H9 (cell line): ENCODE data around the gene HOXC6. TPM values are rescaled to one million over a fixed set of nuclear protein-coding genes. Genes with fewer than 3 reads are reported as not detected.

Experiments used
- DNase-seq: peaks from one replicate; pipeline ENCODE4 v3.0.0-alpha.2; 2017
- H2AFZ ChIP-seq: one replicate; pipeline ENCODE4 v1.6.1; 2013; ENCODE audit warnings: mild to moderate bottlenecking, low read length, control low read depth, moderate library complexity
- H2AK5ac ChIP-seq: 2 replicates; pipeline ENCODE4 v1.6.1; 2013; ENCODE audit warnings: low read length, control low read depth, mixed read lengths; ENCODE audit not compliant: insufficient read length
- H2BK120ac ChIP-seq: one replicate; pipeline ENCODE4 v1.6.1; 2013; ENCODE audit warnings: low read depth, mild to moderate bottlenecking, low read length, control low read depth, inconsistent platforms; ENCODE audit not compliant: poor library complexity, severe bottlenecking
- H2BK12ac ChIP-seq: 2 replicates; pipeline ENCODE4 v1.6.1; 2013; ENCODE audit warnings: low read length, control low read depth, mixed read lengths, low read depth; ENCODE audit not compliant: insufficient read length
- H2BK15ac ChIP-seq: 2 replicates; pipeline ENCODE4 v1.6.1; 2013; ENCODE audit warnings: low read depth, low read length, control low read depth
- H2BK20ac ChIP-seq: one replicate; pipeline ENCODE4 v1.6.1; 2013; ENCODE audit warnings: low read depth, mild to moderate bottlenecking, low read length, control low read depth, inconsistent platforms; ENCODE audit not compliant: poor library complexity, severe bottlenecking
- H2BK5ac ChIP-seq: 2 replicates; pipeline ENCODE4 v1.6.1; 2013; ENCODE audit warnings: low read length, control low read depth, mixed read lengths; ENCODE audit not compliant: insufficient read length
- H3K14ac ChIP-seq: 2 replicates; pipeline ENCODE4 v1.6.1; 2013; ENCODE audit warnings: low read length, control low read depth; ENCODE audit not compliant: insufficient read depth
- H3K18ac ChIP-seq: 2 replicates; pipeline ENCODE4 v1.6.1; 2013; ENCODE audit warnings: low read depth, mild to moderate bottlenecking, mixed read lengths, low read length, control low read depth; ENCODE audit not compliant: insufficient read length
- H3K23ac ChIP-seq: 2 replicates; pipeline ENCODE4 v1.6.1; 2013; ENCODE audit warnings: low read length, control low read depth, mixed read lengths, low read depth; ENCODE audit not compliant: insufficient read length
- H3K23me2 ChIP-seq: 2 replicates; pipeline ENCODE4 v1.6.1; 2013; ENCODE audit warnings: low read depth, mild to moderate bottlenecking, mixed read lengths, low read length, control low read depth; ENCODE audit not compliant: insufficient read length, poor library complexity, severe bottlenecking
- H3K27ac ChIP-seq: 2 replicates; pipeline ENCODE4 v1.5.1; 2013; ENCODE audit warnings: low read length, control low read depth, mixed read lengths, low read depth; ENCODE audit not compliant: insufficient read length
- H3K27me3 ChIP-seq: 2 replicates; pipeline ENCODE4 v1.6.1; 2013; ENCODE audit warnings: low read length, control low read depth, inconsistent platforms; ENCODE audit not compliant: insufficient read depth
- H3K4ac ChIP-seq: 2 replicates; pipeline ENCODE4 v1.6.1; 2013; ENCODE audit warnings: low read depth, mild to moderate bottlenecking, control low read depth, inconsistent platforms, low read length, moderate library complexity
- H3K4me1 ChIP-seq: 2 replicates; pipeline ENCODE4 v1.6.1; 2013; ENCODE audit warnings: low read length, control low read depth, inconsistent platforms; ENCODE audit not compliant: insufficient read depth
- H3K4me2 ChIP-seq: 2 replicates; pipeline ENCODE4 v1.6.1; 2013; ENCODE audit warnings: low read length, control low read depth, mixed read lengths; ENCODE audit not compliant: insufficient read length, insufficient read depth
- H3K56ac ChIP-seq: 2 replicates; pipeline ENCODE4 v1.6.1; 2013; ENCODE audit warnings: low read depth, mild to moderate bottlenecking, mixed read lengths, low read length, control low read depth; ENCODE audit not compliant: insufficient read length
- H3K79me1 ChIP-seq: 2 replicates; pipeline ENCODE4 v1.6.1; 2013; ENCODE audit warnings: low read depth, mild to moderate bottlenecking, moderate library complexity, low read length, control low read depth, inconsistent platforms; ENCODE audit not compliant: insufficient read depth, poor library complexity, severe bottlenecking
- H3K79me2 ChIP-seq: 2 replicates; pipeline ENCODE4 v1.6.1; 2013; ENCODE audit warnings: low read length, control low read depth, inconsistent platforms; ENCODE audit not compliant: insufficient read depth
- H3K9ac ChIP-seq: 2 replicates; pipeline ENCODE4 v1.6.1; 2013; ENCODE audit warnings: low read length, control low read depth, mixed read lengths; ENCODE audit not compliant: insufficient read length; ENCODE audit errors: extremely low read depth
- H3K9me3 ChIP-seq: one replicate; pipeline ENCODE4 v1.6.1; 2013; ENCODE audit warnings: low read depth, low read length, inconsistent platforms; ENCODE audit not compliant: control insufficient read depth
- H3T11ph ChIP-seq: one replicate; pipeline ENCODE4 v1.6.1; 2013; ENCODE audit warnings: mild to moderate bottlenecking, low read length, control low read depth, inconsistent platforms
- H4K20me1 ChIP-seq: one replicate; pipeline ENCODE4 v1.6.1; 2013; ENCODE audit not compliant: control insufficient read depth, insufficient read length, insufficient read depth
- H4K5ac ChIP-seq: 2 replicates; pipeline ENCODE4 v1.6.1; 2013; ENCODE audit warnings: low read depth, mild to moderate bottlenecking, mixed read lengths, low read length, control low read depth; ENCODE audit not compliant: insufficient read length
- H4K8ac ChIP-seq: replicated peaks from 2 replicates; pipeline ENCODE4 v1.6.1; 2013; ENCODE audit warnings: low read length, control low read depth, mixed read lengths, low read depth; ENCODE audit not compliant: insufficient read length
- H4K91ac ChIP-seq: 2 replicates; pipeline ENCODE4 v1.6.1; 2013; ENCODE audit warnings: low read depth, mild to moderate bottlenecking, moderate library complexity, mixed read lengths, low read length, control low read depth; ENCODE audit not compliant: insufficient read length
- H3K27ac Mint-ChIP-seq, 3 experiments: 2 replicates in 2 of 3; 3 replicates in 1 of 3; pipeline ENCODE4 v1.8.0; 2020 to 2021; ENCODE audit warnings: mixed read lengths in 3 of 3, mild to moderate bottlenecking in 1 of 3, moderate library complexity in 1 of 3
- H3K27me3 Mint-ChIP-seq: 2 replicates; pipeline ENCODE4 v1.8.0; 2021; ENCODE audit warnings: low read depth, mild to moderate bottlenecking, moderate library complexity, mixed read lengths
- H3K36me3 Mint-ChIP-seq, 3 experiments: 2 replicates in 2 of 3; 3 replicates in 1 of 3; pipeline ENCODE4 v1.8.0; 2020 to 2021; ENCODE audit warnings: low read depth in 3 of 3, mixed read lengths in 3 of 3; ENCODE audit not compliant: insufficient read depth in 1 of 3
- H3K4me1 Mint-ChIP-seq, 2 experiments: 2 replicates each; pipeline ENCODE4 v1.8.0; 2020; ENCODE audit warnings: mixed read lengths in 2 of 2
- H3K4me3 Mint-ChIP-seq, 2 experiments: 2 replicates in 1 of 2; 3 replicates in 1 of 2; pipeline ENCODE4 v1.8.0; 2020 to 2021; ENCODE audit warnings: mild to moderate bottlenecking in 2 of 2, mixed read lengths in 2 of 2, moderate library complexity in 1 of 2
- H3K9me3 Mint-ChIP-seq, 2 experiments: 2 replicates in 1 of 2; 3 replicates in 1 of 2; pipeline ENCODE4 v1.8.0; 2020; ENCODE audit warnings: mild to moderate bottlenecking in 2 of 2, mixed read lengths in 2 of 2, moderate library complexity in 1 of 2
- CTCF ChIP-seq: fragments of 200-600 bp; sonication (generic); conservative IDR thresholded peaks from 3 replicates; pipeline ENCODE4 v1.8.0; 2021; ENCODE audit warnings: antibody characterized with exemption, mild to moderate bottlenecking
- WGBS: extraction: QIAGEN DNeasy Blood & Tissue Kit; methylation state at CpG from one replicate; pipeline ENCODE4 v1.1.7; 2013; ENCODE audit warnings: missing lambda C conversion rate, low lambda C conversion rate, mixed read lengths; ENCODE audit not compliant: insufficient read length; ENCODE audit errors: extremely low coverage; 5-methylcytosine and 5-hydroxymethylcytosine counted together
- total RNA-seq: library from RNA; stranded (reverse); gene quantifications from 2 replicates; pipeline ENCODE4 v1.2.1, GENCODE V29; 2021

HOXC6 gene
- total RNA-seq, 1 experiment from 2014 or later, result not detected

DNA sequence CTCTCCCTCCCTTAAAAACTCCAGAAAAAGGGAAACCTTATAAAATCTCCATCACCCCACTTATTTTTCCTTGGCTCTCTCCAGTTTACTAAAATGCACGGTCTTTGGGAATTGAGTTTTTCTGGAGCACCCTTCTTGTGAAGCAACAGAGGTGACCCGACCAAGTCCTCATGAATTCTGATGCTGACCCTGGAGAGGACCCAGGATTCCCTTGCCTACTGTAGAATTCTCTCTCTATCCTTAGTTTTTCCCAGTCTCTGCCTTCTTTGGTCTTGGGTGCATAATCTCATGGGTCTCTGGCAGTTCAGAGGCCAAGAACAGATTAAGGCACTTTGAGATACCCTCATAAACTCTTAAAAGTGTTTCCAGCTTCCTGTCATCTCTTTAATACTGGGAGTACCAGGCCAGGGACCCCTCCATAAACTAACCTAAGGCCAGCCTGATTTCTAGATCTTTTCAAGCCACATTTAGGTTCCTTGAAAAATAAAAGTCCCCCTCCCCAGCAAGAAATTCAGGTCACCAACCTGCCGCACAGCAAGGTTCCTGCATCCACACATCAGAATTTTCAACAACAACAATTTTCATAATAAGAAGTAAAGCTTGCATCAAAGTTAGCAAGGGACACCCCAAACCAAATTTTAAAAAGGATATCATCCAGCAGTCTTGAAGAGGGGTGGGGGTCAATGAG is 20.3 kb downstream of the HOXC6 start:
- Histone ChIP-seq H2BK20ac (no peak overlapping the region), H3K27me3 (peaks cover 99% of the 10 kb centered on the region), H2BK120ac (no peak overlapping the region), H3K9me3 (no peaks in the 10 kb centered on the region), H3K23ac (no peak overlapping the region), H4K5ac (no peak overlapping the region), H2BK15ac (no peak overlapping the region), H2AFZ (no peak overlapping the region), H2BK12ac (no peak overlapping the region), H3T11ph (no peak overlapping the region), H3K4ac (no peak overlapping the region), H3K27ac (no peak overlapping the region), H3K79me1 (no peaks in the 10 kb centered on the region), H3K9ac (no peak overlapping the region), H2AK5ac (no peak overlapping the region), H3K4me1 (no peaks in the 10 kb centered on the region), H4K91ac (no peak overlapping the region), H4K8ac (no peak overlapping the region), H2BK5ac (no peak overlapping the region), H3K4me2 (no peak overlapping the region), H3K18ac (no peak overlapping the region), H4K20me1 (no peaks in the 10 kb centered on the region), H3K56ac (no peak overlapping the region), H3K14ac (no peak overlapping the region), H3K23me2 (peaks cover 4% of the 10 kb centered on the region), H3K79me2 (no peaks in the 10 kb centered on the region)
- no peak overlapping the region; a peak in 1 of 5 replicates for H3K4me3 Mint-ChIP-seq
- H3K27ac Mint-ChIP-seq, result no peak overlapping the region
- H3K9me3 Mint-ChIP-seq, result peaks cover 2 to 13% of the 10 kb centered on the region in 2 experiments; a peak in 3 of 5 replicates
- WGBS, result no CpG with 5 or more reads among the region's 3 CpGs
- peaks cover 6 to 34% of the 10 kb centered on the region in 2 experiments for H3K4me1 Mint-ChIP-seq
- H3K27me3 Mint-ChIP-seq, result peaks cover 100% of the 10 kb centered on the region
- no peaks in the 10 kb centered on the region for H3K36me3 Mint-ChIP-seq
- TF ChIP-seq CTCF, result no peak
- no peak for DNase-seq
